GM12878 (cell line): Measurements from ENCODE around the gene PLK1. TPM values are rescaled to one million over a fixed set of nuclear protein-coding genes. Genes with fewer than 3 reads are reported as not detected.

Experiments used
- ATAC-seq: fragments of 200-7000 bp; cut with Tn5 transposase; 3 replicates; pipeline ENCODE4 v1.9.1; 2020; ENCODE audit warnings: mild to moderate bottlenecking, moderate library complexity
- BruUV-seq: library from RNA; stranded (reverse); fragments of 400-500 nt; replicated peaks from 2 replicates; lab custom pipeline; 2021; lab: Mats Ljungman, UMichigan
- CTCF ChIA-PET: fragments of 300-600 bp; sonication (Branson Sonifier 250); formaldehyde crosslinking; extraction: SDS; loops from one replicate; lab custom pipeline; 2021; ENCODE audit warnings: inconsistent platforms; lab: Yijun Ruan, JAX
- POLR2A ChIA-PET: fragments of 350-600 bp; formaldehyde crosslinking; extraction: SDS; loops from one replicate; lab custom pipeline; 2021; ENCODE audit warnings: inconsistent platforms; lab: Charles Lee
- RAD21 ChIA-PET: fragments of 300-600 bp; sonication (Branson Sonifier 250); formaldehyde crosslinking; loops from one replicate; lab custom pipeline; 2023; ENCODE audit warnings: antibody characterized with exemption; ENCODE audit not compliant: unreplicated experiment; lab: Charles Lee
- SMC1A ChIA-PET: fragments of 300-600 bp; sonication (Branson Sonifier 250); formaldehyde crosslinking; loops from one replicate; lab custom pipeline; 2023; ENCODE audit not compliant: unreplicated experiment, uncharacterized antibody; lab: Charles Lee
- DNase-seq: peaks from one replicate; pipeline ENCODE4 v3.0.0-alpha.2; 2011; ENCODE audit warnings: low read depth, low spot score
- FAIRE-seq: peaks from 3 replicates; lab custom pipeline; 2011; peaks lifted over from hg19 to GRCh38; lab: Jason Lieb, UNC
- H2AFZ ChIP-seq: 2 replicates; pipeline ENCODE4 v1.6.0; 2011; ENCODE audit warnings: low read depth, low read length, control low read depth; ENCODE audit not compliant: control insufficient read depth
- H3K27ac ChIP-seq: 2 replicates; pipeline ENCODE4 v1.5.1; 2011; ENCODE audit warnings: control low read depth; ENCODE audit not compliant: control insufficient read depth, insufficient read depth
- H3K27me3 ChIP-seq, 2 experiments: replicated peaks in 1 of 2; 2 replicates each; pipeline versions ENCODE4 v1.6.0 to v1.6.1; 2011; ENCODE audit warnings: low read length in 1 of 2; ENCODE audit not compliant: control insufficient read depth in 2 of 2, insufficient read depth in 2 of 2
- H3K36me3 ChIP-seq, 2 experiments: 2 replicates each; pipeline ENCODE4 v1.5.1; 2011; ENCODE audit warnings: low read length in 1 of 2; ENCODE audit not compliant: control insufficient read depth in 2 of 2, insufficient read depth in 2 of 2
- H3K4me1 ChIP-seq: 2 replicates; pipeline ENCODE4 v1.6.1; 2011; ENCODE audit warnings: mild to moderate bottlenecking, low read length, moderate library complexity, mixed read lengths; ENCODE audit not compliant: control insufficient read depth, insufficient read depth
- H3K4me2 ChIP-seq: 2 replicates; pipeline ENCODE4 v1.6.0; 2011; ENCODE audit warnings: control low read depth; ENCODE audit not compliant: control insufficient read depth, insufficient read depth
- H3K4me3 ChIP-seq: fragments of 200-600 bp; sonication (generic); 2 replicates; pipeline ENCODE4 v1.5.1; 2016
- H3K79me2 ChIP-seq: 2 replicates; pipeline ENCODE4 v1.6.0; 2011; ENCODE audit warnings: low read length; ENCODE audit not compliant: control insufficient read depth, insufficient read depth
- H3K9ac ChIP-seq: 2 replicates; pipeline ENCODE4 v1.8.0; 2011; ENCODE audit warnings: low read length, control low read depth, mixed read lengths; ENCODE audit not compliant: control insufficient read depth, insufficient read depth
- H3K9me3 ChIP-seq: replicated peaks from 3 replicates; pipeline ENCODE4 v1.5.1; 2011; ENCODE audit warnings: mild to moderate bottlenecking, low read length; ENCODE audit not compliant: control insufficient read depth, insufficient read depth
- H4K20me1 ChIP-seq: 2 replicates; pipeline ENCODE4 v1.6.0; 2011; ENCODE audit not compliant: control insufficient read depth, insufficient read depth
- BRCA1 ChIP-seq: IDR thresholded peaks from 2 replicates; pipeline ENCODE4 v1.6.1; 2011; ENCODE audit warnings: low read depth, low read length, improper control_type of control experiment
- CBFB ChIP-seq: IDR thresholded peaks from 2 replicates; pipeline ENCODE4 v1.6.1; 2016; ENCODE audit warnings: antibody characterized with exemption, low read depth
- CREB1 ChIP-seq: IDR thresholded peaks from 2 replicates; pipeline ENCODE4 v1.6.1; 2012; ENCODE audit warnings: low read depth, mild to moderate bottlenecking, inconsistent platforms
- IRF4 ChIP-seq: IDR thresholded peaks from 2 replicates; pipeline ENCODE4 v1.6.1; 2011; ENCODE audit warnings: low read depth, low read length
- KAT2A ChIP-seq: conservative IDR thresholded peaks from 2 replicates; pipeline ENCODE4 v1.6.1; 2011; ENCODE audit warnings: low read depth, low read length; ENCODE audit not compliant: control insufficient read depth
- RBBP5 ChIP-seq: fragments of 200-600 bp; sonication (generic); conservative IDR thresholded peaks from 2 replicates; pipeline ENCODE4 v1.6.1; 2016
- RCOR1 ChIP-seq: conservative IDR thresholded peaks from 2 replicates; pipeline ENCODE4 v1.6.1; 2012; ENCODE audit warnings: low read depth, low read length, improper control_type of control experiment
- SUZ12 ChIP-seq: fragments of 200-600 bp; sonication (generic); IDR thresholded peaks from one replicate; pipeline ENCODE4 v1.6.1; 2018; ENCODE audit warnings: antibody characterized with exemption, mild to moderate bottlenecking; ENCODE audit not compliant: unreplicated experiment
- TCF12 ChIP-seq: IDR thresholded peaks from 2 replicates; pipeline ENCODE4 v1.6.1; 2011; ENCODE audit warnings: low read depth, mild to moderate bottlenecking, low read length
- YY1 ChIP-seq: IDR thresholded peaks from 2 replicates; pipeline ENCODE4 v1.6.1; 2011; ENCODE audit warnings: low read depth, mild to moderate bottlenecking, low read length
- WGBS: methylation state at CpG from one replicate; pipeline ENCODE4 v1.1.6; 2016; ENCODE audit warnings: low lambda C conversion rate; ENCODE audit not compliant: insufficient replicate concordance, insufficient coverage; ENCODE audit errors: missing lambda C conversion rate; 5-methylcytosine and 5-hydroxymethylcytosine counted together
- in situ Hi-C: fragments of 300-500 bp; cut with MboI; formaldehyde crosslinking; loops from 9 replicates; pipeline ENCODE4 v1.14.3; 2018; ENCODE audit warnings: mixed read lengths
- intact Hi-C: fragments of 100-400 bp; cut with micrococcal nuclease; formaldehyde crosslinking; loops from one replicate; pipeline ENCODE4 v1.14.2; 2022; ENCODE audit not compliant: unreplicated experiment
- polyA plus RNA-seq, 11 experiments: library from polyadenylated mRNA; depleted of rRNA in 4 of 11; unstranded in 6 of 11; stranded (reverse) in 5 of 11; fragments of >200 nt; fragmentation: Nextera tagmentation in 4 of 11; fragmentation: Illumina TruSeq in 1 of 11; extraction: Ambion mirVana in 4 of 11; extraction: Trizol in 1 of 11; gene quantifications; 1 replicate in 1 of 11; 2 replicates in 10 of 11; pipeline versions ENCODE4 v1.2.1 to v1.2.3, GENCODE V29; 2011 to 2016; ENCODE audit warnings: inconsistent platforms in 2 of 11, missing spikeins in 2 of 11, low read depth in 1 of 11
- total RNA-seq, 4 experiments: library from RNA; depleted of rRNA in 3 of 4; stranded (reverse); fragments of >200 nt in 3 of 4; fragmentation: Illumina TruSeq in 1 of 4; extraction: Trizol in 1 of 4; gene quantifications; 2 replicates each; pipeline versions ENCODE4 v1.2.1 to v1.2.3, GENCODE V29; 2013 to 2021
- TF ChIP-seq, protein P1 (sequence below): fragments of 450-650 bp; formaldehyde crosslinking; IDR thresholded peaks from 2 replicates; pipeline ENCODE4 v1.5.0; 2022; ENCODE audit warnings: mild to moderate bottlenecking, missing genetic modification characterization

The PLK1 gene
- total and polyA plus RNA-seq, 10 of the 15 experiments (the other 5 are each of a cell fraction or from before 2014, with no cell fraction given): 11.3 to 191 (median 84.5) TPM

DNA sequence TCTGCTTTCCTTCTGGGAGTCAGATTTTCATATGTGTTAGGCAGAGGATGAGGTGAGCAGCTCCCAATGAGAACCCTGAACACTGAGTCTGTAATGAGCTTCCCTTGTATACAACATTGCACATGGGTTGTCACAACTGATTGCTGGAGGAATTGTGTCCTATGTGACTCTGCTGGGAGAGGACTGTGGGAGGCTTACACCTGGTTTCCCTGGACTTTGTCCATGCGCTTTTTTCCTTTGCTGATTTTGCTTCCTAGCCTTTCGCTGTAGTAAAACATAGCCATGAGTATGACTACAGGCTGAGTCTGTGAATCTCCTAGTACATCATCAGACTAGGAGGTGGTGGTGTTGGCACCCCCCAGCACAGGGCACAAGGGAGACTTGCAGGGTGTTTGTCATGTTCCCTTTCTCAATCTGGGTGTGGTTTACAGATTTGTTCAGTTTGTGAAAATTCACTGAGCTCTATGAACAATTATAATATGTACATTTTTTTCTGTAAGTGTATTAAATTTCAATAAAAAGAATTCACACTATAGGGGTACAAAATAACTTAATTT, 1.7 kb upstream of the PLK1 start:
- in situ Hi-C loops (no loop called here), intact Hi-C loops (loop anchor here (5.0 kb wide), 1 partner anchor 35 kb away; the partner anchor contains the start of genes DCTN5 and PALB2)
- SMC1A ChIA-PET: no interaction called here
- DNase-seq (no peak), FAIRE-seq (no peak), ATAC-seq (no peak)
- 97% methylated on average over 2 of the region's 2 CpGs for WGBS
- Histone ChIP-seq H3K4me1 (peaks cover 17% of the 10 kb centered on the region), H3K79me2 (peaks cover 36% of the 10 kb centered on the region), H3K27me3 (no peaks in the 10 kb centered on the region), H3K36me3 (peaks cover 4 to 11% of the 10 kb centered on the region in 2 experiments), H3K4me3 (no peak overlapping the region), H3K9me3 (no peaks in the 10 kb centered on the region), H3K4me2 (no peak overlapping the region), H4K20me1 (no peaks in the 10 kb centered on the region; the same call in 1 of the 2 replicates), H3K9ac (no peak overlapping the region), H2AFZ (no peak overlapping the region), H3K27ac (no peak overlapping the region)
- CTCF ChIA-PET: interaction anchor here (1.5 to 4.5 kb wide), 5 partner anchors 9 to 360 kb away, joined by 4 to 26 read pairs (median 6); no protein-coding TSS in a partner anchor
- BruUV-seq: no TSS peak
- POLR2A ChIA-PET: interaction anchor here (1.0 to 1.4 kb wide), 2 partner anchors 8 to 36 kb away, joined by 3 read pairs; partner anchors contain the start of genes DCTN5 and PALB2
- TF ChIP-seq, protein P1, sequence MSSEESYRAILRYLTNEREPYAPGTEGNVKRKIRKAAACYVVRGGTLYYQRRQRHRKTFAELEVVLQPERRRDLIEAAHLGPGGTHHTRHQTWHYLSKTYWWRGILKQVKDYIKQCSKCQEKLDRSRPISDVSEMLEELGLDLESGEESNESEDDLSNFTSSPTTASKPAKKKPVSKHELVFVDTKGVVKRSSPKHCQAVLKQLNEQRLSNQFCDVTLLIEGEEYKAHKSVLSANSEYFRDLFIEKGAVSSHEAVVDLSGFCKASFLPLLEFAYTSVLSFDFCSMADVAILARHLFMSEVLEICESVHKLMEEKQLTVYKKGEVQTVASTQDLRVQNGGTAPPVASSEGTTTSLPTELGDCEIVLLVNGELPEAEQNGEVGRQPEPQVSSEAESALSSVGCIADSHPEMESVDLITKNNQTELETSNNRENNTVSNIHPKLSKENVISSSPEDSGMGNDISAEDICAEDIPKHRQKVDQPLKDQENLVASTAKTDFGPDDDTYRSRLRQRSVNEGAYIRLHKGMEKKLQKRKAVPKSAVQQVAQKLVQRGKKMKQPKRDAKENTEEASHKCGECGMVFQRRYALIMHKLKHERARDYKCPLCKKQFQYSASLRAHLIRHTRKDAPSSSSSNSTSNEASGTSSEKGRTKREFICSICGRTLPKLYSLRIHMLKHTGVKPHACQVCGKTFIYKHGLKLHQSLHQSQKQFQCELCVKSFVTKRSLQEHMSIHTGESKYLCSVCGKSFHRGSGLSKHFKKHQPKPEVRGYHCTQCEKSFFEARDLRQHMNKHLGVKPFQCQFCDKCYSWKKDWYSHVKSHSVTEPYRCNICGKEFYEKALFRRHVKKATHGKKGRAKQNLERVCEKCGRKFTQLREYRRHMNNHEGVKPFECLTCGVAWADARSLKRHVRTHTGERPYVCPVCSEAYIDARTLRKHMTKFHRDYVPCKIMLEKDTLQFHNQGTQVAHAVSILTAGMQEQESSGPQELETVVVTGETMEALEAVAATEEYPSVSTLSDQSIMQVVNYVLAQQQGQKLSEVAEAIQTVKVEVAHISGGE (CRISPR knock-in tag): no peak
- TF ChIP-seq CREB1 (no peak), YY1 (no peak), RBBP5 (no peak), IRF4 (no peak), SUZ12 (no peak), BRCA1 (no peak), KAT2A (no peak), CBFB (no peak), RCOR1 (no peak), TCF12 (no peak)
- RAD21 ChIA-PET: no interaction called here
